ENCODE results near the gene CELA3B.
"Not testable (repeated sequence)": the region's sequence is repeated elsewhere in the genome, so short reads cannot be mapped to it uniquely, and the experiment has no call there.

CELA3B gene

GRCh38 chr1:21980515-21981220 is 3.8 kb downstream of the CELA3B start:
- not testable (repeated sequence) for DNase-seq

DNA sequence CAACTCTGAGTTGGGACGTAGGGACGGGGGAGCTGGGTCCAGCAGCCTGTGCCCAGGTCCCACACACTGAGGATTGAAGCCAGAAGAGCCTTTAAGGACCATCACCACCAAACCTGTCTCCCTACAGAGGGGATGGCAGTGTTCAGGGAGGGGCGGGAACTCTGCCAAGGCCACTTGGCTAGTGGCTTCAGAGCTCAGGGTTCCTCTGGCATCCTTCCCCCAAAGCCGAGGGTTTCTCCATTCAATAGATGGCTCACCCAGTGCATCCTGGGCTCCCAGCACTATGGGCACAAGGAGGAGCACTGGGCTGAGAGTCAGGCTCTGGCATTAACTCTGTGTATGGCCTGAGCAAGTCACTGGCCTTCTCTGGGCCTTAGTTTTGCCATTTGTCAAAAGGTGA is 4.4 kb downstream of the CELA3B start:
- DNase-seq = not testable (repeated sequence)

GRCh38 chr1:21982122-21982521 is 5.3 kb downstream of the CELA3B start:
- DNase-seq = not testable (repeated sequence)

GRCh38 chr1:21983539-21983938 is 6.7 kb downstream of the CELA3B start:
- DNase-seq = not testable (repeated sequence)

- DNase-seq = not testable (repeated sequence)
These were observed 9.1 kb downstream of the CELA3B start for GRCh38 chr1:21985893-21986292.

- not testable (repeated sequence) for DNase-seq
These were observed 9.6 kb downstream of the CELA3B start for GRCh38 chr1:21986386-21986785.

DNA sequence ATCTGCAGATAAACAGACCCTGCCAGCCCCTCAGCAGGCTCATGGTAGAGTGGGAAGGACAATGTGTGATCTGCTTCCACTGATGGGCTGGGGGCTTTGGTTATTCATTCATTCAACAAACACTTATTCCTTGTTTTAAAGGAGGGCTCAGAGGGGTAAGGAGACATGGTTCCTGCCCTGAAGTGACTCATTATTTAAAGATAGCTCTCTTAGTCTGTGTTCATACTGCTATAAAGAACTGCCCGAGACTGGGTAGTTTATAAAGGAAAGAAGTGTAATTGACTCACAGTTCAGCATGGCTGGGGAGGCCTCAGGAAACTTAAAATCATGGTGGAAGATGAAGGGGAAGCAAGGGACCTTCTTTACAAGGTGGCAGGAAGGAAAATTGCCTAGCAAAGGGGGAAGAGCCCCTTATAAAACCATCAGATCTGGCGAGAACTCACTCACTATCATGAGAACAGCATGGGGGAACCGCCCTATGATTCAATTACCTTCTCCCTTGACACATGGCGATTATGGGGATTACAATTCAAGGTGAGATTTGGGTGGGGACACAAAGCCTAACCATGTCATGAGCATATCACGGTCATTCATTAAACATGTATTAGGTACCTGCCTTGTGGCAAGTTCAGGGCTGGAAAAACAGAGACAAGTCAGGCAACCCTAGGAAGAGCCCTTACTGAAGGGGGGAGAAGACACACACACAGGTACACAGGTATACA is 13.0 kb downstream of the CELA3B start:
- DNase-seq = not testable (repeated sequence)

- DNase-seq = not testable (repeated sequence)
These were observed 15.4 kb downstream of the CELA3B start for GRCh38 chr1:21992186-21992585.

DNA sequence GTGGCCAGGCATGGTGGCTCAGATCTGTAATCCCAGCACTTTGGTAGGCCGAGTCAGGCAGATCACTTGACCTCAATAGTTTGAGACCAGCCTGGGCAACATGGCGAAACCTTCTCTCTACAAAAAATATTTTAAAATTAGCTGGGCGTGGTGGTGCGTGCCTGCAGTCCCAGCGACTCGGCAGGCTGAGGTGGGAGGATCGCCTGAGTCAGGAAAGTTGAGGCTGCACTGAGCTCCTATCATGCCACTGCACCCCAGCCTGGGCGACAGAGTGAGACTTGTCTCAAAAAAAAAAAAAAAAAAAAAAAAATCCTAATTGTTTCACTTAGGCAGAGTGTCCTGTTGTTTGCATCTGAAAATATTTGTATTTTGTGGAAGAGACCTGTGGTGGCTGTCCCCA is 17.9 kb downstream of the CELA3B start:
- DNase-seq = not testable (repeated sequence)

- not testable (repeated sequence) for DNase-seq
These were observed 19.8 kb downstream of the CELA3B start for GRCh38 chr1:21996663-21996970.

DNA sequence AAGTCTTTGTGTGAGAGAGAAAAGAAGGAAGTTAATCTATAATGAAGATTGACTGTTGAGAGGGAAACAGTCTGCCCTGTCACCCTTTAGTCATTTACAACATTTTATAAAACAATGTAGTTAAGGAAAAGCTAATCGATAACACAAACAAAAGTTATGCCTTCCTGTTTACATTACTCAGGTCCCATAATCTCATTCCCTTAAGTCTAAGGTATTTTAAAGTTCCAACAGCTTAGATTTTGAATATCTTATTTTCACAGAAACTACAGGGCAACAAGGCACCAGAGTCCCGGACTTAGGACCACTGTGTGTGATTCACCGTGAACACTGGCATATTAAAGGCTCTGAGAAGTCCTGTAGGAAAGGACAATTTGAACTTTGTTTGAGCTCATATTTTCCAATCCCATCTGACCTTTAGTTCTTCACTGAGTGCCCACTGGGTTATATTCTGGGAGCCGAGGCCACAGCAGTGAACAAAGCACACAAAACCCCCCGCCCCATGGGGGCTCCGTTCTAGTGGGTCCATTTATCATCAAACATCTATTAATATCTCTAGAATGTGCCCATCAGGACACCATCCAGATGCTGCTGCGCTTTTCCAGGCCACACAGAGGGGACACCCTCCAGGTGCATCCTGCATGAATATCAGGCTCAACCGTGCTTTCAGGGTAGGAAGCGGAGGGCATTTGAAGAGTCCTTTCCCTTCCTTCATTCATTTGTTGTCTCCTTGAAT is 21.2 kb downstream of the CELA3B start:
- not testable (repeated sequence) for DNase-seq

- DNase-seq = not testable (repeated sequence)
These were observed 21.9 kb downstream of the CELA3B start for GRCh38 chr1:21998624-21999294.

DNA sequence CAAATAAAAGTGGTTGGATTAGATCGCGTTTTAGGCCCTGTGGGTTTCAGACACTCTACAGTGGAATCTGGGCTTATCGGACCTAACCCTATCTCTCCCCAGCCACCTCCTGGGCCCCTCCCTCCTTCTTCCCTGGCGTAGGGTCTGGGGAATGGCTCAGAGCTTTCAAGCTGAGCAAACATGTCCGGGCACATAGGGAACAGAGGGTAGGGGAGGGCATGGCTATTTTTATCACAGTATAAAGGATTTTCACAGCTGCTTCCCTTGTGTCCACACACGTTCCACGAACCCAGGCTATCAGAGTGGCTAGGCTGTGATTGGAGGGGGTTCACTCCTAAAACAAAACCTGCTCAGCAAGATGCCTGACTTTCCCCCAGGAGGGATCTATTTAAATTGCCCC is 22.8 kb downstream of the CELA3B start:
- not testable (repeated sequence) for DNase-seq

DNA sequence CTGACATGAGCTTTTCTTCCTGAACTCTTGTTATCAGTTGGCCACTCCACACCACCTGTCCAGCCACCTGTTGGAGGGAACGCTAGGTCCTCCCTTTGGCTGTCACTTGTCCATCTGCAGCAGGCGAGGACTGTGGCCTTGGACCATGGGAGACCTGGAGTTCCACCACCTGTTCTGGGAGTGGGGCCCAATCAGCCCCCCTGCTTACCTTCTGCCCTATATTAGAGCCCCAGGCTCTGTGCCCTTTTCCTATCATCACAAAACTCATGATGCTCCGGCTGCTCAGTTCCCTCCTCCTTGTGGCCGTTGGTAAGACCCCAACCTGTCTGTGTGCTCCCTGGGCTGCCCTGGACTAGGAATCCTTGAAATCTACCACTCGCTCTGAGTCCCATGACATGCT is 24.6 kb downstream of the CELA3B start, which contains the start of gene CELA3A:
Gene CELA3A (plus strand): TSS at position 249 of the 400 bp plus-strand sequence. CDS start 18 bp downstream, at position 267.
- no peak for DNase-seq

DNA sequence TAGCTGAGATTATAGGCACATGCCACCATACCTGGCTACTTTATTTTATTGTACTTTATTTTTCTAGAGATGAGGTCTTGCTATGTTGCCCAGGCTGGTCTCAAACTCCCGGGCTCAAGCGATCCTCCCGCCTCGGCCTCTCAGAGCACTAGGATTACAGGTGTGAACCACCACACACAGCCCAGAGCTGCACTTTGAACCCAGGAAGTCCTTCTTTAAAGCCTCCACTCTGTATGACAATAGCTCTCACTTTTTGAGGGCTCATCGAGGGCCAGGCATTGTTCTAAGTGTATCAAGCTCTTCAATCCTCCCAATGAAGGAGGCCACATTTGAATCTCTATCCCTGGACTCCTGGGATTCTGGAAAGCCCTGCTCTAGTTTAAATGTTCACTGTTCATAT is 25.6 kb downstream of the CELA3B start:
- not testable (repeated sequence) for DNase-seq

GRCh38 chr1:22002875-22003274 is 26.1 kb downstream of the CELA3B start:
- not testable (repeated sequence) for DNase-seq

DNA sequence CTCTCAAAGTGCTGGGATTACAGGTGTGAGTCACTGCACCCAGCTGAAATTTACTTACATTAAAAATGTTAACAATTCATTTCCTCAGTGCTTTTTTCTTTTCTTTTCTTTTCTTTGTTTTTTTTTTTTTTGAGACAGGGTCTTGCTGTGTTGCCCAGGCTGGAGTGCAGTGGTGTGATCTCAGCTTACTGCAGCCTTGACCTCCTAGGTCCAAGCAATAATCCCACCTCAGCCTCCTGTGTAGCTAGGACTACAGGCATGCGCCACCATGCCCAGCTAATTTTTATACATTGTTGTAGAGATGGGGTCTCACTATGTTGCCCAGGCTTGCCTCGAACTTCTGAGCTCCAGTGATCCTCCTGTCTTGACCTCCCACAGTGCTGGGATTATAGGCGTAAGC is 27.1 kb downstream of the CELA3B start:
- DNase-seq = not testable (repeated sequence)

DNA sequence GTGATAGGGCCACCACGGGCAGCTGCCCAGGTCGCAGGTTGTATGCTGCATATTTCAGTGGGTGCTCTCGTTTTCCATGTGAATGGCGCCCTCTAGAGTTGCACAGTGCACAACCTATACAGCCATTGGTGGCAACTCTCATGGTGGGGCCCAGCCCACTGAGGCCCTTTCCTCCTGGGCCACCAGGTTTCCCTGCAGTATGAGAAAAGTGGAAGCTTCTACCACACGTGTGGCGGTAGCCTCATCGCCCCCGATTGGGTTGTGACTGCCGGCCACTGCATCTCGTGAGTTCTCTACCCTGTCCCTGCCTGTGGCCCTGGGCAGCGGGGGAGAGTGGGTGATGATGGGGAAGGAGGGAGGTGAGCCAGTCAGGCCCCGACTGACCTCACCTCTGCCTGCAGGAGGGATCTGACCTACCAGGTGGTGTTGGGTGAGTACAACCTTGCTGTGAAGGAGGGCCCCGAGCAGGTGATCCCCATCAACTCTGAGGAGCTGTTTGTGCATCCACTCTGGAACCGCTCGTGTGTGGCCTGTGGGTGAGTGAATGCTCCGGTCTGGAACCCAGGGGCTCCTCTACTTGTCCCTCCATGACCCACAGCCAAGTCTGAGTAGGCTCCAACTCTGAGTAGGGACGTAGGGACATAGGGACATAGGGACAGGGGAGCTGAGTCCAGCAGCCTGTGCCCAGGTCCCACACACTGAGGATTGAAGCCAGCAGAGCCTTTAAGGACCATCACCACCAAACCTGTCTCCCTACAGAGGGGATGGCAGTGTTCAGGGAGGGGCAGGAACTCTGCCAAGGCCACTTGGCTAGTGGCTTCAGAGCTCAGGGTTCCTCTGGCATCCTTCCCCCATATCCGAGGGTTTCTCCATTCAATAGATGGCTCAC is 28.7 kb downstream of the CELA3B start:
- DNase-seq = peak; percentile 33

DNA sequence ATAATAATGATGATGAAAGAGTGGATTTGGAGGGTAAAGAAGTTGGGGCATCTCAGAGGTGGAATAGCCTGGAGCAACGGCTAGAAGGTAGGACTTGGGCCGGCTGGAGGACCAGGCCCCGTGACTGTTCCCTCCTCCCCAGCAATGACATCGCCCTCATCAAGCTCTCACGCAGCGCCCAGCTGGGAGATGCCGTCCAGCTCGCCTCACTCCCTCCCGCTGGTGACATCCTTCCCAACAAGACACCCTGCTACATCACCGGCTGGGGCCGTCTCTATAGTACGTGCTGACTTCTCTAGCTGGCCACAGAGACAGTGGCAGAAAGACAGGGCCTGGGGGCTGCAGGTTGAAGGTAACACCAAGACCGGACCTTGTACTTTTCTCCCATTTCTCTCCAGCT is 29.9 kb downstream of the CELA3B start:
- DNase-seq = not testable (repeated sequence)

DNA sequence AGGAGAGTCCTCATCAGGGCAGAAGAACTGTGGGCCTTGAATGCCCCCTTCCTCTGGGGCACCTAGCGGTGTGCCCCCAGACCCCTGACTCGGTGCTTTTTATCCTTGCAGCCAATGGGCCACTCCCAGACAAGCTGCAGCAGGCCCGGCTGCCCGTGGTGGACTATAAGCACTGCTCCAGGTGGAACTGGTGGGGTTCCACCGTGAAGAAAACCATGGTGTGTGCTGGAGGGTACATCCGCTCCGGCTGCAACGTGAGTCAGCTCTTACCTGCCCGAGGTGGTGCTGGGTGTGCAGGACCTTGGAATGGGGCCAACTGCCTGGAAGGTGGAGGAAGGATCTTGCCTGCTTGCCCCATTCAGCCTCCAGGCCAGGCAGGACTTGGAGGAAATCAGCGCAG is 30.4 kb downstream of the CELA3B start:
- DNase-seq = not testable (repeated sequence)

- not testable (repeated sequence) for DNase-seq
These were observed 32.7 kb downstream of the CELA3B start for GRCh38 chr1:22009566-22009965.

- DNase-seq = not testable (repeated sequence)
These were observed 35.9 kb downstream of the CELA3B start for GRCh38 chr1:22012752-22013151.
